HepG2 (cell line): ENCODE data around the gene ALX1.

ENCODE experiments used
- HCFC1 ChIP-seq: fragments of 150-350 bp; IDR thresholded peaks from 2 replicates; pipeline ENCODE4 v1.6.1; 2014; ENCODE audit warnings: low read depth, low read length
- JUNB ChIP-seq: sonication (generic); formaldehyde crosslinking; IDR thresholded peaks from 2 replicates; pipeline ENCODE4 v1.8.0; 2022; ENCODE audit warnings: missing genetic modification reagents, mild to moderate bottlenecking, borderline replicate concordance
- MED13 ChIP-seq: sonication (generic); formaldehyde crosslinking; IDR thresholded peaks from 2 replicates; pipeline ENCODE4 v1.5.0; 2020; ENCODE audit warnings: missing genetic modification reagents
- ZNF441 ChIP-seq: sonication (generic); formaldehyde crosslinking; IDR thresholded peaks from 2 replicates; pipeline ENCODE4 v1.7.0; 2021; ENCODE audit warnings: missing genetic modification reagents, borderline replicate concordance
- ZNF460 ChIP-seq: sonication (generic); formaldehyde crosslinking; IDR thresholded peaks from 2 replicates; pipeline ENCODE4 v1.5.1; 2020; ENCODE audit warnings: missing genetic modification reagents, mild to moderate bottlenecking, borderline replicate concordance
- ZNF879 ChIP-seq: sonication (generic); formaldehyde crosslinking; IDR thresholded peaks from 2 replicates; pipeline ENCODE4 v1.8.1; 2023; ENCODE audit warnings: missing genetic modification reagents
- TF ChIP-seq, protein P1 (sequence below), 2 experiments: IDR thresholded peaks; 2 replicates each; pipeline ENCODE4 v1.6.1; 2011 to 2012; ENCODE audit warnings: low read length in 2 of 2, borderline replicate concordance in 1 of 2, low read depth in 1 of 2, mild to moderate bottlenecking in 1 of 2, moderate library complexity in 1 of 2
- TF ChIP-seq, protein P2 (sequence below): sonication (generic); formaldehyde crosslinking; IDR thresholded peaks from 2 replicates; pipeline ENCODE4 v1.5.0; 2020; ENCODE audit warnings: mild to moderate bottlenecking, missing genetic modification reagents, moderate library complexity
- TF ChIP-seq, protein P3 (sequence below): sonication (generic); formaldehyde crosslinking; IDR thresholded peaks from 2 replicates; pipeline ENCODE4 v1.4.0; 2020; ENCODE audit warnings: mild to moderate bottlenecking, missing genetic modification reagents
- TF ChIP-seq, protein P4 (sequence below): sonication (generic); formaldehyde crosslinking; IDR thresholded peaks from 2 replicates; pipeline ENCODE4 v1.4.0; 2020; ENCODE audit warnings: mild to moderate bottlenecking, missing genetic modification reagents
- TF ChIP-seq, protein P5 (sequence below): sonication (generic); formaldehyde crosslinking; IDR thresholded peaks from 2 replicates; pipeline ENCODE4 v1.5.1; 2020; ENCODE audit warnings: mild to moderate bottlenecking, missing genetic modification reagents, borderline replicate concordance

DNA sequence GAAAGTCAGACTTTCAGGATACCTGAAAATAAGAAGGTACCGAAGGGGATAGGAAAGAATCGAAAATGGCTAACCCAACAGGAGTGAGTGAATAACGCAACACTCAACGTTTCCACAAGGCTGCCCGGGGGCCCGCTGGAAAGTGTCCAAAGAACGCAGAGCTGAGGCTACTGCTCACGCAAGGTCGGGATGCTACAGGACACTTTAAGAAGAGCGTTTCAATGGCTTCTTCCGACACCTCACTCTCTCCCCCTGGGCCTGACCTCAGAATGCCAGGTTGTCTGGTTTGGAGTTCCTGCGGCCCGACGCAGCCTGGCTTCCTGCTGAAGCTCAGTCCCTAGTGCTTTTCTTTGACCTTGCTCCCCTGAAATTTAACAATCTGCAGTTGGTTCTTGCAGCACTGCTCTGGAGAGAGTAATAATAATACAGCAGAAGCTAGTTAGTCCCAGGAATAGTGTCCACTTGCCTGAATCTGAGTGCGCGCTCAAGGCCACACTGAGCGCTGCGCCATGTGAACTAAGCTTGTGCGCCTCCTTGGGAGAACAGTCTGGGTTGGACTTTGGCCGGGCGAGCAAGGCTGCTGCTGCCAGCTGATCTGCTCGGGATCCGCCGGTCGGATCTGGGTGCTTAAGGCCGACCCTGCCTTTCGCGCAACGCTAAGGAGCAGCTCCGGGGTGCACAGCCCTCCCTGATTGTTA is 2.0 kb upstream of the ALX1 start:
- TF ChIP-seq, protein P1, sequence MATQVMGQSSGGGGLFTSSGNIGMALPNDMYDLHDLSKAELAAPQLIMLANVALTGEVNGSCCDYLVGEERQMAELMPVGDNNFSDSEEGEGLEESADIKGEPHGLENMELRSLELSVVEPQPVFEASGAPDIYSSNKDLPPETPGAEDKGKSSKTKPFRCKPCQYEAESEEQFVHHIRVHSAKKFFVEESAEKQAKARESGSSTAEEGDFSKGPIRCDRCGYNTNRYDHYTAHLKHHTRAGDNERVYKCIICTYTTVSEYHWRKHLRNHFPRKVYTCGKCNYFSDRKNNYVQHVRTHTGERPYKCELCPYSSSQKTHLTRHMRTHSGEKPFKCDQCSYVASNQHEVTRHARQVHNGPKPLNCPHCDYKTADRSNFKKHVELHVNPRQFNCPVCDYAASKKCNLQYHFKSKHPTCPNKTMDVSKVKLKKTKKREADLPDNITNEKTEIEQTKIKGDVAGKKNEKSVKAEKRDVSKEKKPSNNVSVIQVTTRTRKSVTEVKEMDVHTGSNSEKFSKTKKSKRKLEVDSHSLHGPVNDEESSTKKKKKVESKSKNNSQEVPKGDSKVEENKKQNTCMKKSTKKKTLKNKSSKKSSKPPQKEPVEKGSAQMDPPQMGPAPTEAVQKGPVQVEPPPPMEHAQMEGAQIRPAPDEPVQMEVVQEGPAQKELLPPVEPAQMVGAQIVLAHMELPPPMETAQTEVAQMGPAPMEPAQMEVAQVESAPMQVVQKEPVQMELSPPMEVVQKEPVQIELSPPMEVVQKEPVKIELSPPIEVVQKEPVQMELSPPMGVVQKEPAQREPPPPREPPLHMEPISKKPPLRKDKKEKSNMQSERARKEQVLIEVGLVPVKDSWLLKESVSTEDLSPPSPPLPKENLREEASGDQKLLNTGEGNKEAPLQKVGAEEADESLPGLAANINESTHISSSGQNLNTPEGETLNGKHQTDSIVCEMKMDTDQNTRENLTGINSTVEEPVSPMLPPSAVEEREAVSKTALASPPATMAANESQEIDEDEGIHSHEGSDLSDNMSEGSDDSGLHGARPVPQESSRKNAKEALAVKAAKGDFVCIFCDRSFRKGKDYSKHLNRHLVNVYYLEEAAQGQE (IDR thresholded peaks at IDR 0.05; ENCODE audit: borderline replicate concordance in 1 of 2, low read depth in 1 of 2, low read length in 2 of 2): no peak
- TF ChIP-seq, protein P2, sequence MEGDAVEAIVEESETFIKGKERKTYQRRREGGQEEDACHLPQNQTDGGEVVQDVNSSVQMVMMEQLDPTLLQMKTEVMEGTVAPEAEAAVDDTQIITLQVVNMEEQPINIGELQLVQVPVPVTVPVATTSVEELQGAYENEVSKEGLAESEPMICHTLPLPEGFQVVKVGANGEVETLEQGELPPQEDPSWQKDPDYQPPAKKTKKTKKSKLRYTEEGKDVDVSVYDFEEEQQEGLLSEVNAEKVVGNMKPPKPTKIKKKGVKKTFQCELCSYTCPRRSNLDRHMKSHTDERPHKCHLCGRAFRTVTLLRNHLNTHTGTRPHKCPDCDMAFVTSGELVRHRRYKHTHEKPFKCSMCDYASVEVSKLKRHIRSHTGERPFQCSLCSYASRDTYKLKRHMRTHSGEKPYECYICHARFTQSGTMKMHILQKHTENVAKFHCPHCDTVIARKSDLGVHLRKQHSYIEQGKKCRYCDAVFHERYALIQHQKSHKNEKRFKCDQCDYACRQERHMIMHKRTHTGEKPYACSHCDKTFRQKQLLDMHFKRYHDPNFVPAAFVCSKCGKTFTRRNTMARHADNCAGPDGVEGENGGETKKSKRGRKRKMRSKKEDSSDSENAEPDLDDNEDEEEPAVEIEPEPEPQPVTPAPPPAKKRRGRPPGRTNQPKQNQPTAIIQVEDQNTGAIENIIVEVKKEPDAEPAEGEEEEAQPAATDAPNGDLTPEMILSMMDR (CRISPR knock-in tag): no peak
- TF ChIP-seq, protein P3, sequence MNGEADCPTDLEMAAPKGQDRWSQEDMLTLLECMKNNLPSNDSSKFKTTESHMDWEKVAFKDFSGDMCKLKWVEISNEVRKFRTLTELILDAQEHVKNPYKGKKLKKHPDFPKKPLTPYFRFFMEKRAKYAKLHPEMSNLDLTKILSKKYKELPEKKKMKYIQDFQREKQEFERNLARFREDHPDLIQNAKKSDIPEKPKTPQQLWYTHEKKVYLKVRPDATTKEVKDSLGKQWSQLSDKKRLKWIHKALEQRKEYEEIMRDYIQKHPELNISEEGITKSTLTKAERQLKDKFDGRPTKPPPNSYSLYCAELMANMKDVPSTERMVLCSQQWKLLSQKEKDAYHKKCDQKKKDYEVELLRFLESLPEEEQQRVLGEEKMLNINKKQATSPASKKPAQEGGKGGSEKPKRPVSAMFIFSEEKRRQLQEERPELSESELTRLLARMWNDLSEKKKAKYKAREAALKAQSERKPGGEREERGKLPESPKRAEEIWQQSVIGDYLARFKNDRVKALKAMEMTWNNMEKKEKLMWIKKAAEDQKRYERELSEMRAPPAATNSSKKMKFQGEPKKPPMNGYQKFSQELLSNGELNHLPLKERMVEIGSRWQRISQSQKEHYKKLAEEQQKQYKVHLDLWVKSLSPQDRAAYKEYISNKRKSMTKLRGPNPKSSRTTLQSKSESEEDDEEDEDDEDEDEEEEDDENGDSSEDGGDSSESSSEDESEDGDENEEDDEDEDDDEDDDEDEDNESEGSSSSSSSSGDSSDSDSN (CRISPR knock-in tag): no peak
- TF ChIP-seq HCFC1 (no peak), MED13 (CRISPR knock-in tag) (no peak), JUNB (CRISPR knock-in tag) (no peak), ZNF879 (no peak), ZNF441 (no peak), ZNF460 (CRISPR knock-in tag) (no peak)
- TF ChIP-seq, protein P4, sequence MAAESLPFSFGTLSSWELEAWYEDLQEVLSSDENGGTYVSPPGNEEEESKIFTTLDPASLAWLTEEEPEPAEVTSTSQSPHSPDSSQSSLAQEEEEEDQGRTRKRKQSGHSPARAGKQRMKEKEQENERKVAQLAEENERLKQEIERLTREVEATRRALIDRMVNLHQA (CRISPR knock-in tag): no peak
- TF ChIP-seq, protein P5, sequence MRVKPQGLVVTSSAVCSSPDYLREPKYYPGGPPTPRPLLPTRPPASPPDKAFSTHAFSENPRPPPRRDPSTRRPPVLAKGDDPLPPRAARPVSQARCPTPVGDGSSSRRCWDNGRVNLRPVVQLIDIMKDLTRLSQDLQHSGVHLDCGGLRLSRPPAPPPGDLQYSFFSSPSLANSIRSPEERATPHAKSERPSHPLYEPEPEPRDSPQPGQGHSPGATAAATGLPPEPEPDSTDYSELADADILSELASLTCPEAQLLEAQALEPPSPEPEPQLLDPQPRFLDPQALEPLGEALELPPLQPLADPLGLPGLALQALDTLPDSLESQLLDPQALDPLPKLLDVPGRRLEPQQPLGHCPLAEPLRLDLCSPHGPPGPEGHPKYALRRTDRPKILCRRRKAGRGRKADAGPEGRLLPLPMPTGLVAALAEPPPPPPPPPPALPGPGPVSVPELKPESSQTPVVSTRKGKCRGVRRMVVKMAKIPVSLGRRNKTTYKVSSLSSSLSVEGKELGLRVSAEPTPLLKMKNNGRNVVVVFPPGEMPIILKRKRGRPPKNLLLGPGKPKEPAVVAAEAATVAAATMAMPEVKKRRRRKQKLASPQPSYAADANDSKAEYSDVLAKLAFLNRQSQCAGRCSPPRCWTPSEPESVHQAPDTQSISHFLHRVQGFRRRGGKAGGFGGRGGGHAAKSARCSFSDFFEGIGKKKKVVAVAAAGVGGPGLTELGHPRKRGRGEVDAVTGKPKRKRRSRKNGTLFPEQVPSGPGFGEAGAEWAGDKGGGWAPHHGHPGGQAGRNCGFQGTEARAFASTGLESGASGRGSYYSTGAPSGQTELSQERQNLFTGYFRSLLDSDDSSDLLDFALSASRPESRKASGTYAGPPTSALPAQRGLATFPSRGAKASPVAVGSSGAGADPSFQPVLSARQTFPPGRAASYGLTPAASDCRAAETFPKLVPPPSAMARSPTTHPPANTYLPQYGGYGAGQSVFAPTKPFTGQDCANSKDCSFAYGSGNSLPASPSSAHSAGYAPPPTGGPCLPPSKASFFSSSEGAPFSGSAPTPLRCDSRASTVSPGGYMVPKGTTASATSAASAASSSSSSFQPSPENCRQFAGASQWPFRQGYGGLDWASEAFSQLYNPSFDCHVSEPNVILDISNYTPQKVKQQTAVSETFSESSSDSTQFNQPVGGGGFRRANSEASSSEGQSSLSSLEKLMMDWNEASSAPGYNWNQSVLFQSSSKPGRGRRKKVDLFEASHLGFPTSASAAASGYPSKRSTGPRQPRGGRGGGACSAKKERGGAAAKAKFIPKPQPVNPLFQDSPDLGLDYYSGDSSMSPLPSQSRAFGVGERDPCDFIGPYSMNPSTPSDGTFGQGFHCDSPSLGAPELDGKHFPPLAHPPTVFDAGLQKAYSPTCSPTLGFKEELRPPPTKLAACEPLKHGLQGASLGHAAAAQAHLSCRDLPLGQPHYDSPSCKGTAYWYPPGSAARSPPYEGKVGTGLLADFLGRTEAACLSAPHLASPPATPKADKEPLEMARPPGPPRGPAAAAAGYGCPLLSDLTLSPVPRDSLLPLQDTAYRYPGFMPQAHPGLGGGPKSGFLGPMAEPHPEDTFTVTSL (CRISPR knock-in tag): no peak
